Measurements from ENCODE around the gene MDN1.

MDN1 gene

DNA sequence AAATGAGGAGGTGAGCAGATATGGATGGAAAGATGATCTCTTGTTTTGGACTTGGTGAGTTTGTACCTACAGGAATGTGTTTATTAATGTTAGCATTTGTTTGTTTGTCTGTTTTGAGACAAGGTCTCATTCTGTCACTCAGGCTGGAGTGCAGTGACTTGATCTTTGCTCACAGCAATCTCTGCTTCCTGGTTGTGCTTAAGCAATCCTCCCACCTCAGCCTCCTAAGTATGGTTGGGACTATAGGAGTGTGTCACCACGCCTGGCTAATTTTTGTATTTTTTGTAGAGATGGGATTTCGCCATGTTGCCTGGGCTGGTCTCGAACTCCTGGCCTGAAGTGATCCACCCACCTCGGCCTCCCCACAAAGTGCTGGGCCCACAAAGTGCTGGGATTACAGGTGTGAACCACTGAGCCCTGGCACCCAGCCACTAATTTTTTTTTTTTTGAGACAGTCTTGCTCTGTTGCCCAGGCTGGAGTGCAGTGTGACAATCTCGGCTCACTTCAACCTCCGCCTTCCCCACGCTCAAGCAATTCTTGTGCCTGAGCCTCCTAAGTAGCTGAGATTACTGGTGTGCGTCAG is 17.1 kb upstream of the MDN1 start:
- Histone ChIP-seq H3K4me2 (ENCODE audit: low read length) (no peak overlapping the region), H3K18ac (ENCODE audit: low read length) (no peak overlapping the region), H3K23ac (ENCODE audit: low read length) (no peak overlapping the region), H2BK5ac (ENCODE audit: low read depth, low read length, poor library complexity) (no peak overlapping the region), H2AK5ac (ENCODE audit: low read length) (no peak overlapping the region), H2AFZ (ENCODE audit: insufficient read depth, low read length, poor library complexity) (no peak overlapping the region), H3K4me3 (ENCODE audit: low read depth, low read length) (no peak overlapping the region), H2BK120ac (ENCODE audit: insufficient read depth, low read length, poor library complexity) (no peak overlapping the region), H3K14ac (ENCODE audit: low read length) (no peak overlapping the region), H3K9me3 (ENCODE audit: insufficient read depth, low read depth, low read length) (no peaks in the 10 kb centered on the region), H3K27ac (ENCODE audit: low read depth, low read length) (no peak overlapping the region), H4K12ac (ENCODE audit: low read depth, low read length) (no peak overlapping the region), H3K36me3 (ENCODE audit: control insufficient read depth in 1 of 2, insufficient read depth in 2 of 2, low read length in 2 of 2) (peaks cover 8 to 17% of the 10 kb centered on the region in 2 experiments), H3K79me1 (ENCODE audit: low read length) (no peaks in the 10 kb centered on the region), H2BK12ac (ENCODE audit: low read length) (no peak overlapping the region), H3K4ac (ENCODE audit: low read depth, low read length) (no peak overlapping the region), H3K79me2 (ENCODE audit: control insufficient read depth, insufficient read depth, low read length, poor library complexity) (no peaks in the 10 kb centered on the region), H4K8ac (ENCODE audit: low read depth, low read length) (no peak overlapping the region), H3K4me1 (ENCODE audit: control insufficient read depth in 1 of 2, insufficient read depth in 2 of 2, low read length in 2 of 2) (no peaks in the 10 kb centered on the region), H3K27me3 (ENCODE audit: insufficient read depth, low read length) (no peaks in the 10 kb centered on the region), H3K9ac (ENCODE audit: low read length) (no peak overlapping the region), H4K91ac (ENCODE audit: low read depth, low read length) (no peak overlapping the region)
- DNase-seq: no peak
- no CpG with 5 or more reads among the region's 8 CpGs for WGBS (ENCODE audit: extremely low coverage, insufficient coverage, insufficient read length)

DNA sequence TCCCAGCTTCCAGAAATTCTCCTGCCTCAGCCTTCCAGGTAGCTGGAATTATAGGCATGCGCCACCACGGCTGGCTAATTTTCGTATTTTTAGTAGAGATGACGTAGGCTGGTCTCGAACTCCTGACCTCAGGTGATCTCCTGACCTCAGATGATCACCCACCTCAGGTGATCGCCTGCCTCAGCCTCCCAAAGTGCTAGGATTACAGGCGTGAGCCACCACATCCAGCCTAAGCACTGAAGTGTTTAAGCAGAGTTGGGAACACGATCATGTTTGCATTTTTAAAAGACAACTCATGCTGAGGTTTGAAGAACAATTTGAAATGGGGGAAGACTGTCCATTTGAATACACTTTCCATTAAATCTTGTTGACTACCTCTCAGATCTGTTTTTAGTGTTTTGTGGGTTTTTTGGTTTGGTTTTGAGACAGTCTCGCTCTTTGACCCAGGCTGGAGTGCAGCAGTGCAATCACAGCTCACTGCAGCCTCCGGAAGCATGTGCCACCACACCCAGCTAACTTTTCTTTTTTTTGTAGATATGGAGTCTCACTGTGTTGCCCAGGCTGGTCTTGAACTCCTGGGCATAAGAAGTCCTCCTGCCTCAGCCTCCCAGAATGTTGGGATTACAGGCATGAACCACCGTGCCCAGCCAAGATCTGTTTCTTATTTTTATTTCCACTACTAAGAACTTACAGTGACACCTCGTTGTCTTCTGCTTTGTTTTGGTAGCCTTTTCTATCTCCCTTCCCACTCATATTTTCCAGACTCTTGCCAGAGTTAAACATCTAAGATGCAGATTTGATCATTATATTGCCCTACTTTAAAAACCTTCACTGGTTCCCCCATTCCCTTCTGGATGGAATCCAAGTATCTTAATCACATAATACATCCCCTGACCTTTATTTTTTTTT is 15.5 kb upstream of the MDN1 start:
- H3K4me2 ChIP-seq (ENCODE audit: low read length): no peak overlapping the region
- H4K91ac ChIP-seq (ENCODE audit: low read depth, low read length): no peak overlapping the region
- H4K8ac ChIP-seq (ENCODE audit: low read depth, low read length): no peak overlapping the region
- H3K36me3 ChIP-seq (ENCODE audit: control insufficient read depth in 1 of 2, insufficient read depth in 2 of 2, low read length in 2 of 2): peaks cover 10 to 17% of the 10 kb centered on the region in 2 experiments
- no peak overlapping the region for H2AK5ac ChIP-seq (ENCODE audit: low read length)
- peaks cover 3% of the 10 kb centered on the region in 2 experiments for H3K4me1 ChIP-seq (ENCODE audit: control insufficient read depth in 1 of 2, insufficient read depth in 2 of 2, low read length in 2 of 2)
- no peak overlapping the region for H3K14ac ChIP-seq (ENCODE audit: low read length)
- H3K79me1 ChIP-seq (ENCODE audit: low read length): peaks cover 2% of the 10 kb centered on the region
- H3K27me3 ChIP-seq (ENCODE audit: insufficient read depth, low read length): no peaks in the 10 kb centered on the region
- H3K79me2 ChIP-seq (ENCODE audit: control insufficient read depth, insufficient read depth, low read length, poor library complexity): peaks cover 2% of the 10 kb centered on the region
- H4K12ac ChIP-seq (ENCODE audit: low read depth, low read length): no peak overlapping the region
- no peak overlapping the region for H2BK120ac ChIP-seq (ENCODE audit: insufficient read depth, low read length, poor library complexity)
- DNase-seq: peak; percentile 11 to 67
- no peak overlapping the region for H3K18ac ChIP-seq (ENCODE audit: low read length)
- H3K4me3 ChIP-seq (ENCODE audit: low read depth, low read length): no peak overlapping the region
- H3K23ac ChIP-seq (ENCODE audit: low read length): no peak overlapping the region
- no peak overlapping the region for H2BK5ac ChIP-seq (ENCODE audit: low read depth, low read length, poor library complexity)
- no CpG with 5 or more reads among the region's 12 CpGs for WGBS (ENCODE audit: extremely low coverage, insufficient coverage, insufficient read length)
- H3K27ac ChIP-seq (ENCODE audit: low read depth, low read length): no peak overlapping the region
- H3K9me3 ChIP-seq (ENCODE audit: insufficient read depth, low read depth, low read length): no peaks in the 10 kb centered on the region
- no peak overlapping the region for H2AFZ ChIP-seq (ENCODE audit: insufficient read depth, low read length, poor library complexity)
- H2BK12ac ChIP-seq (ENCODE audit: low read length): no peak overlapping the region
- no peak overlapping the region for H3K4ac ChIP-seq (ENCODE audit: low read depth, low read length)
- no peak overlapping the region for H3K9ac ChIP-seq (ENCODE audit: low read length)

DNA sequence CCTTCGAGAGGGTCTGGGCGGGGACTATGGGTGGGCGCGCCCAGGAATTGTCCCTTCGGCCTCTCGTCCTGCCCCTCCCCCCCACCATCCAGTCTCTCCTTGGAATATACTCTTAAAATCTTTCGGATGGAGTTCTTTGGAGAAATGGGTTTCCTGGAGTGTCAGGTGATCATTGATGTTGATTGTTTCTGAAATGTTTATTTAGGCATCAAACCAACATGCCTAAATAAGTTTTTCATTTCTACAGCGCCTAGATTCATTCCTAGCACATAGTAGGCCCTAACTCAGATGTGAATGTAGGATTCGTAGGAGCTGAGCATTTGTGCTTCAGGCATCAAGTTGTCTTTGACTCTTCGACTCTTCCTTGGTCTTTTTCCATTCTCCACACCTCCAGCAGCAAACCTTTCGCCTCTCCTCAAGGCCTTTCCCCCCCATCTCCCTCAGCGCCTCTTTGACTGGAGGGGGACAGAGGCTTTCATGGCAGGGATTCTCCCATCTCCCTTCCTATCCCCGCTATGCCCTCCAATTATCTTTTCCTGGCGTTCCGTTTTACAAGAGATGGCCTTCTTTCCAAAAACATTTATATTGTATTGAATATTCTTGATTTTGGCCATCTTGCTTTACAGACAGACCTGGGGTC is 10.7 kb upstream of the MDN1 start:
- Histone ChIP-seq H3K14ac (ENCODE audit: low read length) (peak overlapping the region; percentile 99), H3K4ac (ENCODE audit: low read depth, low read length) (peak overlapping the region; percentile 97), H3K27ac (ENCODE audit: low read depth, low read length) (no peak overlapping the region), H3K9me3 (ENCODE audit: insufficient read depth, low read depth, low read length) (no peaks in the 10 kb centered on the region), H2AK5ac (ENCODE audit: low read length) (peak overlapping the region; percentile 91), H4K91ac (ENCODE audit: low read depth, low read length) (peak overlapping the region; percentile 92), H2BK5ac (ENCODE audit: low read depth, low read length, poor library complexity) (peak overlapping the region; percentile 94), H3K36me3 (ENCODE audit: control insufficient read depth in 1 of 2, insufficient read depth in 2 of 2, low read length in 2 of 2) (peaks cover 4 to 10% of the 10 kb centered on the region in 2 experiments), H3K4me1 (ENCODE audit: control insufficient read depth in 1 of 2, insufficient read depth in 2 of 2, low read length in 2 of 2) (peaks cover 6 to 7% of the 10 kb centered on the region in 2 experiments), H2BK120ac (ENCODE audit: insufficient read depth, low read length, poor library complexity) (peak overlapping the region; percentile 92), H2BK12ac (ENCODE audit: low read length) (no peak overlapping the region), H3K9ac (ENCODE audit: low read length) (peak overlapping the region; percentile 93), H3K4me3 (ENCODE audit: low read depth, low read length) (peak overlapping the region; percentile 91), H4K12ac (ENCODE audit: low read depth, low read length) (peak overlapping the region; percentile 83), H4K8ac (ENCODE audit: low read depth, low read length) (peak overlapping the region; percentile 99), H3K23ac (ENCODE audit: low read length) (peak overlapping the region; percentile 40), H3K79me1 (ENCODE audit: low read length) (peaks cover 9% of the 10 kb centered on the region), H3K79me2 (ENCODE audit: control insufficient read depth, insufficient read depth, low read length, poor library complexity) (peaks cover 6% of the 10 kb centered on the region), H3K4me2 (ENCODE audit: low read length) (peak overlapping the region; percentile 92), H3K27me3 (ENCODE audit: insufficient read depth, low read length) (no peaks in the 10 kb centered on the region), H2AFZ (ENCODE audit: insufficient read depth, low read length, poor library complexity) (peak overlapping the region; percentile 97), H3K18ac (ENCODE audit: low read length) (peak overlapping the region; percentile 94)
- no peak for DNase-seq
- no CpG with 5 or more reads among the region's 15 CpGs for WGBS (ENCODE audit: extremely low coverage, insufficient coverage, insufficient read length)

- peaks cover 6 to 7% of the 10 kb centered on the region in 2 experiments for H3K4me1 ChIP-seq (ENCODE audit: control insufficient read depth in 1 of 2, insufficient read depth in 2 of 2, low read length in 2 of 2)
- peaks cover 4 to 8% of the 10 kb centered on the region in 2 experiments for H3K36me3 ChIP-seq (ENCODE audit: control insufficient read depth in 1 of 2, insufficient read depth in 2 of 2, low read length in 2 of 2)
- peak within 1 kb of the TSS; percentile 92 for H4K91ac ChIP-seq (ENCODE audit: low read depth, low read length)
- H3K27me3 ChIP-seq (ENCODE audit: insufficient read depth, low read length): no peaks in the 10 kb centered on the region
- H2BK5ac ChIP-seq (ENCODE audit: low read depth, low read length, poor library complexity): peak within 1 kb of the TSS; percentile 94
- H3K79me2 ChIP-seq (ENCODE audit: control insufficient read depth, insufficient read depth, low read length, poor library complexity): peaks cover 6% of the 10 kb centered on the region
- peak within 1 kb of the TSS; percentile 97 for H3K4ac ChIP-seq (ENCODE audit: low read depth, low read length)
- H3K14ac ChIP-seq (ENCODE audit: low read length): peak within 1 kb of the TSS; percentile 99
- peak within 1 kb of the TSS; percentile 94 for H3K18ac ChIP-seq (ENCODE audit: low read length)
- peak within 1 kb of the TSS; percentile 87 for H3K27ac ChIP-seq (ENCODE audit: low read depth, low read length)
- H3K9ac ChIP-seq (ENCODE audit: low read length): peak within 1 kb of the TSS; percentile 93
- H2BK12ac ChIP-seq (ENCODE audit: low read length): peak within 1 kb of the TSS; percentile 66
- H3K9me3 ChIP-seq (ENCODE audit: insufficient read depth, low read depth, low read length): no peaks in the 10 kb centered on the region
- H2AFZ ChIP-seq (ENCODE audit: insufficient read depth, low read length, poor library complexity): peak within 1 kb of the TSS; percentile 97
- peak within 1 kb of the TSS; percentile 92 for H2BK120ac ChIP-seq (ENCODE audit: insufficient read depth, low read length, poor library complexity)
- DNase-seq: peak; percentile 97 to 99
- peak within 1 kb of the TSS; percentile 83 for H4K12ac ChIP-seq (ENCODE audit: low read depth, low read length)
- peak within 1 kb of the TSS; percentile 40 for H3K23ac ChIP-seq (ENCODE audit: low read length)
- peak within 1 kb of the TSS; percentile 91 for H2AK5ac ChIP-seq (ENCODE audit: low read length)
- WGBS (ENCODE audit: extremely low coverage, insufficient coverage, insufficient read length): no CpG with 5 or more reads among the region's 41 CpGs
- peak within 1 kb of the TSS; percentile 99 for H4K8ac ChIP-seq (ENCODE audit: low read depth, low read length)
- H3K4me3 ChIP-seq (ENCODE audit: low read depth, low read length): peak within 1 kb of the TSS; percentile 91
- H3K4me2 ChIP-seq (ENCODE audit: low read length): peak within 1 kb of the TSS; percentile 95
- H3K79me1 ChIP-seq (ENCODE audit: low read length): peaks cover 9% of the 10 kb centered on the region
Observed at GRCh38 chr6:89829472-89830169, 10.0 kb upstream of the MDN1 start, which contains the start of gene CASP8AP2. Gene CASP8AP2, plus strand, starts transcription at chr6:89829880.

Data from trophoblast cell (in vitro differentiated cells and primary cell).